ENCODE data around the gene MRPL38. TPM values are rescaled to one million over a fixed set of nuclear protein-coding genes. Genes with fewer than 3 reads are reported as not detected.
A peak's percentile ranks its signal among the peaks of the same experiment; 100 is the strongest.
"Not testable (repeated sequence)": the region's sequence is repeated elsewhere in the genome, so short reads cannot be mapped to it uniquely, and the experiment has no call there.

The MRPL38 gene
- total RNA-seq, 2 donors from 2014 or later = 103 to 118 TPM

GRCh38 chr17:75874323-75875181, 30.1 kb downstream of the MRPL38 start:
- 90 to 93% methylated on average over 19 to 37 of the region's 38 CpGs for WGBS, 2 experiments (ENCODE audit: insufficient coverage in 1 of 2, insufficient read length in 1 of 2)
- no peak overlapping the region for H3K4me3 ChIP-seq (ENCODE audit: low read length)
- H3K9ac ChIP-seq (ENCODE audit: extremely low read depth, low read length, poor library complexity, severe bottlenecking) = no peak overlapping the region
- TF ChIP-seq CTCF (conservative IDR thresholded peaks at IDR 0.05) = no peak
- peaks cover 32% of the 10 kb centered on the region for H3K27me3 ChIP-seq (ENCODE audit: control insufficient read depth, insufficient read depth, low read length, poor library complexity, severe bottlenecking)
- Mint-ChIP-seq H3K9me3 (no peaks in the 10 kb centered on the region), H3K4me1 (peaks cover 17% of the 10 kb centered on the region), H3K4me3 (no peak overlapping the region), H3K27ac (no peak overlapping the region), H3K27me3 (ENCODE audit: insufficient read depth) (peaks cover 28% of the 10 kb centered on the region), H3K36me3 (ENCODE audit: low read depth) (no peaks in the 10 kb centered on the region)
- no peaks in the 10 kb centered on the region for H3K9me3 ChIP-seq (ENCODE audit: control insufficient read depth, low read length)
- no peak overlapping the region for H3K27ac ChIP-seq (ENCODE audit: low read depth, low read length)
- no peaks in the 10 kb centered on the region for H3K36me3 ChIP-seq (ENCODE audit: control insufficient read depth, insufficient read depth, low read length)
- peak; percentile 58 for DNase-seq
- H3K4me1 ChIP-seq (ENCODE audit: control insufficient read depth, insufficient read depth, low read length) = peaks cover 3% of the 10 kb centered on the region

GRCh38 chr17:75873587-75874322, 30.9 kb downstream of the MRPL38 start:
- Histone ChIP-seq H3K9ac (ENCODE audit: extremely low read depth, low read length, poor library complexity, severe bottlenecking) (no peak overlapping the region), H3K4me3 (ENCODE audit: low read length) (no peak overlapping the region), H3K27ac (ENCODE audit: low read depth, low read length) (no peak overlapping the region), H3K36me3 (ENCODE audit: control insufficient read depth, insufficient read depth, low read length) (no peaks in the 10 kb centered on the region), H3K4me1 (ENCODE audit: control insufficient read depth, insufficient read depth, low read length) (peaks cover 5% of the 10 kb centered on the region), H3K9me3 (ENCODE audit: control insufficient read depth, low read length) (no peaks in the 10 kb centered on the region), H3K27me3 (ENCODE audit: control insufficient read depth, insufficient read depth, low read length, poor library complexity, severe bottlenecking) (peaks cover 24% of the 10 kb centered on the region)
- no peak for DNase-seq
- H3K27me3 Mint-ChIP-seq (ENCODE audit: insufficient read depth) = peaks cover 21% of the 10 kb centered on the region
- WGBS, 2 experiments (ENCODE audit: insufficient coverage in 1 of 2, insufficient read length in 1 of 2) = 92 to 94% methylated on average over 8 to 10 of the region's 11 CpGs
- H3K9me3 Mint-ChIP-seq = no peaks in the 10 kb centered on the region
- peaks cover 23% of the 10 kb centered on the region for H3K4me1 Mint-ChIP-seq
- no peak overlapping the region for H3K4me3 Mint-ChIP-seq
- H3K27ac Mint-ChIP-seq = no peak overlapping the region
- TF ChIP-seq CTCF (conservative IDR thresholded peaks at IDR 0.05) = no peak
- no peaks in the 10 kb centered on the region for H3K36me3 Mint-ChIP-seq (ENCODE audit: low read depth)

GRCh38 chr17:75872434-75873351, 32.0 kb downstream of the MRPL38 start:
- H3K27me3 Mint-ChIP-seq (ENCODE audit: insufficient read depth) = peaks cover 17% of the 10 kb centered on the region
- Histone ChIP-seq H3K9me3 (ENCODE audit: control insufficient read depth, low read length) (no peaks in the 10 kb centered on the region), H3K27ac (ENCODE audit: low read depth, low read length) (peak overlapping the region; percentile 24), H3K4me1 (ENCODE audit: control insufficient read depth, insufficient read depth, low read length) (peaks cover 5% of the 10 kb centered on the region), H3K9ac (ENCODE audit: extremely low read depth, low read length, poor library complexity, severe bottlenecking) (no peak overlapping the region), H3K27me3 (ENCODE audit: control insufficient read depth, insufficient read depth, low read length, poor library complexity, severe bottlenecking) (peaks cover 14% of the 10 kb centered on the region), H3K36me3 (ENCODE audit: control insufficient read depth, insufficient read depth, low read length) (no peaks in the 10 kb centered on the region), H3K4me3 (ENCODE audit: low read length) (no peak overlapping the region)
- H3K4me3 Mint-ChIP-seq = no peak overlapping the region
- H3K36me3 Mint-ChIP-seq (ENCODE audit: low read depth) = no peaks in the 10 kb centered on the region
- TF ChIP-seq CTCF (conservative IDR thresholded peaks at IDR 0.05) = no peak
- peak; percentile 76 for DNase-seq
- no peak overlapping the region for H3K27ac Mint-ChIP-seq
- 83 to 100% methylated on average over 1 to 13 of the region's 13 CpGs for WGBS, 2 experiments (ENCODE audit: insufficient coverage in 1 of 2, insufficient read length in 1 of 2)
- H3K9me3 Mint-ChIP-seq = no peaks in the 10 kb centered on the region
- H3K4me1 Mint-ChIP-seq = peaks cover 23% of the 10 kb centered on the region

- H3K27me3 Mint-ChIP-seq (ENCODE audit: insufficient read depth); H3K4me3 Mint-ChIP-seq; H3K4me3 ChIP-seq (ENCODE audit: low read length); H3K9me3 Mint-ChIP-seq; DNase-seq; H3K9me3 ChIP-seq (ENCODE audit: control insufficient read depth, low read length); H3K27me3 ChIP-seq (ENCODE audit: control insufficient read depth, insufficient read depth, low read length, poor library complexity, severe bottlenecking); H3K9ac ChIP-seq (ENCODE audit: extremely low read depth, low read length, poor library complexity, severe bottlenecking); H3K36me3 Mint-ChIP-seq (ENCODE audit: low read depth); H3K36me3 ChIP-seq (ENCODE audit: control insufficient read depth, insufficient read depth, low read length); H3K4me1 ChIP-seq (ENCODE audit: control insufficient read depth, insufficient read depth, low read length): not testable (repeated sequence)
- WGBS, 2 experiments (ENCODE audit: insufficient coverage in 1 of 2, insufficient read length in 1 of 2) = 92 to 95% methylated on average over 6 to 10 of the region's 10 CpGs
- H3K27ac ChIP-seq (ENCODE audit: low read depth, low read length) = peak overlapping the region; percentile 93
- Mint-ChIP-seq H3K27ac (peak overlapping the region; percentile 15), H3K4me1 (peaks cover 14% of the 10 kb centered on the region)
Measured at GRCh38 chr17:75870228-75870627, 34.5 kb downstream of the MRPL38 start.

Data from endodermal cell (in vitro differentiated cells).